NCI-H446 (cell line): ENCODE data around the gene CHMP5.

Experiments used
- DNase-seq, 2 experiments: peaks; one replicate each; lab custom pipeline; 2025; lab: John Stamatoyannopoulos, UW

Gene CHMP5

DNA sequence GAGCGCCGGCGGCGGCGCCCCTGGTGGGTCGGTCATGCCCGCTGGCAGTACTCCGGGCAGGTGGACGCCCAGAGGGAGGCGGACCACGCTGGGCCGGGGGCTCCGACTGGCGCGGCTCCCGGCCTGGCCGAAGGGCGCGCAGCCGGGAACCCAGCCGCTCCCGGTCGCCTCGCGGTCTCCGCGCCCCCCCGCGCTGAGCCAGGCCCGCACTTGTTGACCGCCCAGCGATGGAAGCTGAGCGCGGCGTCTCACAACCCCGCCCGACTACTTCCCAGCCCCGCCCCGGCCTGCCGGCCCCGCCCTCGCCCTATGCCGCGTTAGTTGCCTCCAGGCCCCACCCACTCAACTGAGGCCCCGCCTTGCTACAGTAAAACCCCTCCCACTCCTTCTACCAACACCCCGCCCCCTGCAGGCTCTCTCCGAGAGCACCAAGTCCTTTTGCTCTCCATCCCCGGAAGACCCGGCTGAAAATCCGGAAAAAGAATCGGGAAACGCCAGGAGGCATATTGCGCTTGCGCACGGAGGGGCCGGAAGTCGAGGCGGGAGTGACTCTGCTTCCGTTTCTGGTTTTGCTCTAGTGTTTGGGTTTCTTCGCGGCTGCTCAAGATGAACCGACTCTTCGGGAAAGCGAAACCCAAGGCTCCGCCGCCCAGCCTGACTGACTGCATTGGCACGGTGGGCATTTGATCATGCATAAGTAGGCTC is at the start of gene CHMP5, which contains the start of gene BAG1:
CHMP5 (plus strand) TSS at position 577 of the 705 bp plus-strand sequence; CDS start at position 607, 30 bp downstream.
BAG1 (minus strand) TSS at position 236 of the 705 bp plus-strand sequence.
- peak; percentile 99 to 100 for DNase-seq

DNA sequence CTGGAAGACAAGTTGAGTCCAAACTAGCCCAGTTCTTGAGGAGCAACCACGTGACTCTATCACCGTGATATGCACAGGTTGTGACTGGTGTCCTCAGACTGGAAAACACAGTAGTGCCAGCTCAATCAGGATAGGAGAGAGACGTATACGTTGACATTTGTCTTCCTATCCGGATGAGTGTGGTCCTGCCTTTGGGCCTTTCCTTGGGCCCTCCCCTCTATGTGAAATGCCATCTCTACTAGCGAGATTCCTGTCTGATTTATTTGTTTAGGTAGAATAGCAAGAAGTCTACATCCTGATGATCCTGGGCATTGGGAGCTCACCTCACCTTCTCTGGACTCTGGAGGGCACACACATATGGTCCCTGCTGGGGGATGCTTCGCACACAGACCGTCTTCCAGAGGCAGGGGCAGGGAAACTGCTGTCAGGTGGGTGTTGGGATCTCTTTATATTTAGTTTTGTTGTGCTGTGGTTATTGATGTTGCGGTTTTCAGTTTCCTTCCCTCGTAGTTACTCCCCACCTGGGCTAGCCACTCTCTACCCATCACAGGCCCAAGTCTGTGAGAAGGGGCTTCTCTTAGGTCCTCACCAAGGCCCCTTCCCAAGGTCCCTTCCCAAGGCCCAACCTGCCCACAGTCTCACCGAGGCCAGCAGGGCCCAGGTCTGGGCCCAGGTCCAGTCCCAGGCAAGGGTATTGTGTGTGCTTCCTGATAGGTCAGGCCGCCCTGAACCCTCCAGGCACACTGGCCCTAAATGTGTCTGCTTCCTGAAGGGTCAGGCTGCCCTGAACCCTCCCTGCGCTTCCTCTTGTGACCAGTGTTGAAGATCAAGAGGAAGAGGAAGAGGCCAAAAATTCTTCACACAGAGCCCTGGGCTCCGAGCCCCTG is 43.9 kb upstream of the CHMP5 start:
- DNase-seq = no peak

DNA sequence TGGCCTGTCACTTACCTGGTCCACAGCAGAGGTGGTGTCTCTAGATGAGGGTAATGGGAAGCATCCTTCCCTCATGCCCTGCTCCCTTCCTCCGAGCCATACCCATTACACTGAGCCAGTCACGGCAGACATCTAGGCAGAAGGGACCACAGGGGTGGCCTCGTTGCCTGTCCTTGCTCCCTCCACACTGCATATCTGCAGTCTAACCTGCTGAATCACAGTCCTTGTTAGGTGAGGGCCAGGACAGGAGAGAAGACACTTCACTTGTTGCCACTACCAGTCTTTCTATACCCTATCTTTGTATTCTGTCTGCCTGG is 43.3 kb upstream of the CHMP5 start:
- no peak for DNase-seq

DNA sequence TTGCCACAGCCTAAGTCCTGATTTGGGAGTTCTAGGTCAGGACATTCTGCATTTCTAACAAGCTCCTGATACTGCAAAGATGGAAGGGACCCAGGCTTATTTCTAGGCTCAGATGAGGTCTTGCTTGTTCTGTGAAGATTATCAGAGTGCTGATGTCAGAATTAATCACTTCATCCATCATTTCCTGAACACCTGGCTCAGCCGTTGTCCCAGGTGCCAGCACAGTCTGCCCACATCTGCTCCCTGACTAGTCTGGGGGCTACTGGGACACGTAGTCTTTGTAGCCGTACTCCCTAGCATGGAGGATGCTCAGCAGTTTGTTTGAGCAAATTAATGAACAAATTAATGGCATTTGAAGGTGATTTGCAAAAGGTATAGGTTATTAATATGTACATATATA is 42.8 kb upstream of the CHMP5 start:
- no peak for DNase-seq

DNA sequence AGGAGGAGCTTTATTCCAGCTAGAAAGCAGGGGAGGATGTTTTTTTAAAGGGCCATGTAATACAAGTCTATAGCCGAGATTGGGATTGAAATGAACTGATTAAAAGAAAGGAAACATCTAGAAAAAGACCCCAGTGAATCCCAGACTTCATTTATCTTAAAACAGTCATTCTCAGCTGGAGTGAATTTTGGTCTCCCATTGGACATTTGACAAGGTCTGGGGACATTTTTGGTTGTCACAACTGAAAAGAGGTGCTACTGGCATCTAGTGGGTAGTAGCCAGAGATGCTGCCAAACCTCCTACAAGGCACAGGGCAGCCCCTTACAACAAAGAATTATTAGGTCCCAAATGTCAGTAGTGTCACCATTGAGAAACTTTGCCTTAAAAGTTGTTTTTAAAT is 41.2 kb upstream of the CHMP5 start:
- DNase-seq = no peak

DNA sequence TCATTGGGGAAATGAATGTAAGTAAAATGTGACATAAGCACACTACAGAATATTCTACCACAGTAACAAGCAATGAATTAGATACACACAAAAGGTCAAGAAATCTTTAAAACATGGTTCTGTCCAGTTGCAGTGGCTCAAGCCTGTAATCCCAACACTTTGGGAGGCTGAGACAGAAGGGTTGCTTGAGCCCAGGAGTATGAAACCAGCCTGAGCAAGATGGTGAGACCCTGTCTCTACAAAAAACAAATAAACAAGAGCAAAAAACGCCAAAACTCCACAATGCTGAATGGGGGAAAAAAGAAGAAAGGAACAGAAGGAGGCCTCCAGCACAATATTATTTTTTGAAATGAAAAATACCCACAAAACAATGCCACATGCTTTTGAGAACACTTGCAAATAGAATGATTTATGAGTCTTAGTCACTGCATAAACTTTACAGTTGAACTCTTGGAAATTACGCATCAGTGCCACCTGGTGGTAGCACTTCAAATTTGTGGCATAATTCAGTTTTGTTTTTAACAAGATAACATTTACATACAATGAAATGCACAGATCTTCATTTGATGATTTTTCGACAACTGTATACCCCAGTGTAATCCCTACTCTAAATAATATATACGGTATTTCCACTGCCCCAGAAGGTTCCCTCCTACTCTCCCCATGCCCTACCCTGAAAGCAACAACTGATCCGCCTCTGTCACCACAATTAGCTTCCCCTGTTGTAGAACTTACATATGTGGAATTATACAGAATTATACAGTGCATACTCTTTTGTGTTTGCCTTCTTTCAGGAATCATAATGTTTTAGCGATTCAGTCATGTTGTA is 39.3 kb upstream of the CHMP5 start:
- DNase-seq = peak; percentile 61 to 80

DNA sequence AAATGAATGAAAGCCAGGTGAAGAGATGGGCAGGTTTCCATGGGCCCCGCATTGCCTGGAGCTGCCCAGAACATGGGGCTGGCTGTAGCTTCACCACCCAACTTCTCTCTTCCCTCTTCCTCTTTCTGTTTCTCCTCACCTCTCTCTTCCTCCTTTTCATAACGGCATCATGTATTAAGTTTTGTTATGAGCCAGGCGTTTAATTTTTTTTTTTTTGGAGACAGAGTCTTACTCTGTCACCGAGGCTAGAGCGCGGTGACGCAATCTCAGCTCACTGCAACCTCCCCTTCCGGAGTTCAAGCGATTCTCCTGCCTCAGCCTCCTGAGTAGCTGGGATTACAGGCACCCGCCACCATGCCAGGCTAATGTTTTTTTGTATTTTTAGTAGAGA is 37.8 kb upstream of the CHMP5 start:
- DNase-seq = no peak

DNA sequence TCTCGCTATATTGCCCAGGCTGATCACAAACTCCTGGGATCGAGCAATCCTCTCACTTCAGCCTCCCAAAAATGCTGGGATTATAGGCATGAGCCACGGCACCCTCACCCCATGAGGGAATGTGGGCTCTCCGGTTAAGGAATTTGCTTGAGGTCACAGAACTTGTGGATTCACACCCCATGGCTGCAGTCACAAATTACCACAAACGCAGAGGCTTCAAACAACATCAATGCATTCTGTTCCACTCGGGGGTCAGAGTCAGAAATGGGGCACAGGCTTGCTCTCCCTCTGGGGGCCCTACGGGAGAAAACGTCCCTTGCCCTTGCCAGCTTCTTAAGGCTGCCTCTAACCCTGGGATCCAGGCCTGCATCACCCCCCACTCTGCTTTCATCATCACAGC is 37.1 kb upstream of the CHMP5 start:
- no peak for DNase-seq

DNA sequence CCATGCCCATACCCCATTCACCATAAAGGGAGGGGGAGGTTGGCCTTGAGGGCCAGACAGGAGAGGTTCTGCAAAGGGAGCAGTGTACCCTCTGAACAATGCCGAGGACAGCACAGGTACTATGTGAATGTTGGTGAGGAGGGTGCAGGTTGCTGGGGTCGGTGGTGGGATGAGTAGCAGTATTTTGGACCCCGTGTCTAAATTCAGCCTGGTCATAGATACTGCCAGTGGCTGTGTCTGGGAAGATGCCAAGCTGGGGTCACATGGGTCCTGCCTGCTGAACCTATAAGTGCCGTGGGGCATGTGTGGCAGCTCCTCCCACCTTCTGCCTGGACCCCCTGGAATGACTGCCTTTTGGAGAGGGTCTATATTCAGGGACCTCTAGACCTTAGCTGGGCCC is 36.2 kb upstream of the CHMP5 start:
- no peak for DNase-seq

DNA sequence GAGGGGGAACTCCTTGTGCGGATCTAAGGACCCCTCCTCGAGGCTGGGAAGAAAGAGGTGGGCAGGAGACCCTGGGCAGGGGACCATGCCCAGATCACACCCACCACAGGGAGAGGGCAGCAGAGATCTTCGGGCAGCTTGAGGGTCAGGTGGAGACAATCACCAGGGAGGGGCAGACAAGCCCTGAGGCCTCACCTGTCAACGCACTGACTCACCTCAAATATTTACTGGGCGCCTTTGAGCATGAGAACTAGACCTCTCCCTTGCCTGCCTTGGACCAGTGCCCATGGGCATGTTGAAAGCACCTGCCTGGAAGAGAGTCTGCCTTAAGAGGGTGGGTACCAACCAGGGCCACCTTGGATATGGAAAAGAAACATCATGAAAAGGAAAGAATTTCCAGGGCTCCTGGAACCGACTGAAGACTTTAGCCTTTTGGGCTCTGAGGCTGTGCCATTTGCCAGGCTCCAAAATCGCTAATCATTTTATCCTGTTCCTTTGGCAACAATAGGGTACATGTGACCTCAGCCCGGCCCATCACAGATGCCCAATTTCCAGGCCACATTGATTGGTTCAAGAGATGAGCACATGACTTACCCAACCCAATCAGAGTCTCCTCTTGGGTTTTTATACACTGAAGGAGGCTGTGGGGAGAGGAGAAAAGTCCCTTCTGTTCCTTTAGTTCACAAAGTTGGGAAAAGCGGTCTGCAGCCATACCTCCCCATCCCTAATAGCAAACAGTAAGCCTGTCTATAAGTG is 35.3 kb upstream of the CHMP5 start:
- DNase-seq = peak in 1 of 2 experiments; percentile 47

DNA sequence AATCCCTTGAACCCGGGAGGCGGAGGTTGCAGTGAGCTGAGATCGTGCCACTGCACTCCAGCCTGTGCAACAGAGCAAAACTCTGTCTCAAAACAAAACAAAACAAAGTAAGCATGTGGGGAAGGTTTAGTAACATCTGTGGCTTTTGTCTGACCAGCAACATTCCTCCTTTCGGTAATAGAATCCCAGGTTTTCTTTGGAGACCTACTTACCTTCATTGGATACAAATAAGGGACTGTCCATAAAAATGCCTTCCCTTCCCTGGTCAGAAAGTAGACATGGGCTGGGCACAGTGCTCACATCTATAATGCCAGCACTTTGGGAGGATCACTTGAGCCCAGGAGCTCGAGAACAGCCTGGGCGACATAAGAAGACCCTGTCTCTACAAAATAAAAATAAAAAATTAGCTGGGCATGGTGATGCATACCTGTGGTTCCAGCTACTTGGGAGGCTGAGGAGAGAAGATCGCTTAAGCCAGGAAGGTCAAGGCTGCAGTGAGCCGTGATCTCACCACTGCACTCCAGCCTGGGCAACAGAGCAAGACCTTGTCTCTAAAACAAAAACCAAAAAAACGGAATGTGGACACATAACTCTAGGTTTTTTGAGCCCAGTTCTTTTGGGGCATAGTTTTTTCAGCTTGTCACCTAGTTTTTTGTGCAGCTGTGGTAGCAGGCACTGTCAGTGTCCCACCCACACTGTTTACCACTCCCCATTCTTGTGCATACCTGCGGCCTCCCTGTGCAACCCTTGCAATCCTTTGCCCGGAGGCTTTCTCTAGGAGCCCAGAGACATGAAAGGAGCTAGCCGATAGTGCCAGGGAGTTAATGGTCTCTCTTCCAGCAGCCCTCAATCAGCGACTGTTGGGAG is 33.9 kb upstream of the CHMP5 start:
- no peak for DNase-seq

DNA sequence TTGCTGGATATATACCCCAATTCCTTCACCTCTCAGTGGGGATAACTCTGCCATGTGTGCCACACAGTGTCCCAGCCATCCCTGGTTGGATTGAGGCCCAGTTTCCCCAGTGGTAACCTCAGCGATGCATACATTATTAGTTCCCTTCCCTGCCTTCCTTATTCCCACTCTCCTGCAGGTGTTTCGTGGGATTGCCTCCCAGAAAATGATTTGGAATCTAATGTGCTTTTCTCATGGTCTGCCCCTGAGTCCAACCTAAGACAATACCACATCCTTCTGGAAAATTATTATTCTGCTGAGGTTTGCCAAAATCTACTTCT is 33.3 kb upstream of the CHMP5 start:
- no peak for DNase-seq

DNA sequence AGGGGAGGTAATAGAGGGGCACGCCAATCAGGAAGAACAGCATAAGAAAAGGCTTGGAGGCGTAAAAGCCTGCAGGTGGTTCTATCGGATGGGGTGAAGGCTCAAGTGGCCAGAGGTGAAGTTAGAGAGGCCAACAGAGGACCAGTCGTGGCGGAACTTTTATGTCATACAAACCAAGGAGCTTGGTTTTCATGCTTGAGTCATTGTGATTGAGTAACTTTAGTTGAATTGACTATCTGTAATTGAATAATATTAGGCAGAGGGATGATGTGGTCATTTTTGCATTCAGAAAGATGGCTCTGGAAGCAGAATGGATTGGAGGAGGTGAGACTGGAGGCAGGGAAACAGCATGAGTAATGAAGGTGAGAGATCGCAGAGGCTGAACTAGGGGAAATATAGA is 32.0 kb upstream of the CHMP5 start:
- DNase-seq = no peak

DNA sequence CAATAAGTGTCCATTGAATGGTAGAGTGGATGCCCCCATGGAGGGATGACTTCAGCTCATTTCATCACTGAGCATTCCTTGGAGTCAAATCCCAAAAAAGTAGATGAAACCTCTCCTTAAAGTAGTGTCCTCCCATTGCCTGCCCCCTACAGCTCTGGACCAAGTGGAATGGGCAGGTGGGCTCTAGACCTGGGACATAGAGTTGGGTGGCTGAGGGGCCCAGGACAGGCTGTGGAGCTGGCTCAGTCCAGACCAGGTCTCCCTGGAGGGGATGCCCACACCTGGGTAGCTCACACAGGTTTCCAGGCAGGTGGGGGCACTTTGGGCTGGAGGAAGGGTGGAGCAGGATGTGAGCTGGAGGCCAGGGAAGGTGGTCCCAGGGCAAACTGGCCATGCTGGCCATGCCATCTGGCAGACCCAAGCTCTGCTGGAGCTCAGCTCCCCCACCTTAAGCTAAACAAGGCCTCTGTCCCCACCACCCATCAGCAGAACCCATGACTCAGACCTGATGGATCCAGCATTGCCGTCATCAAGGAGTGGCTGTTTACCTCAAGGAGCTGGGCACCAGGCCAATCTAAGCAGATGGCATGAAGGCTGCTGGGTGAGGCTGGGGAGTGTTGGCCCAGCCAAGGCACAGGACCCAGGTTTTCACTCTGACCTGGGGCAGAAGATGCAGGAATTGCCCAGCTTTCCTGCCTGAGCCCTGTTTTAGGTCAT is 31.1 kb upstream of the CHMP5 start:
- peak; percentile 36 to 86 for DNase-seq

DNA sequence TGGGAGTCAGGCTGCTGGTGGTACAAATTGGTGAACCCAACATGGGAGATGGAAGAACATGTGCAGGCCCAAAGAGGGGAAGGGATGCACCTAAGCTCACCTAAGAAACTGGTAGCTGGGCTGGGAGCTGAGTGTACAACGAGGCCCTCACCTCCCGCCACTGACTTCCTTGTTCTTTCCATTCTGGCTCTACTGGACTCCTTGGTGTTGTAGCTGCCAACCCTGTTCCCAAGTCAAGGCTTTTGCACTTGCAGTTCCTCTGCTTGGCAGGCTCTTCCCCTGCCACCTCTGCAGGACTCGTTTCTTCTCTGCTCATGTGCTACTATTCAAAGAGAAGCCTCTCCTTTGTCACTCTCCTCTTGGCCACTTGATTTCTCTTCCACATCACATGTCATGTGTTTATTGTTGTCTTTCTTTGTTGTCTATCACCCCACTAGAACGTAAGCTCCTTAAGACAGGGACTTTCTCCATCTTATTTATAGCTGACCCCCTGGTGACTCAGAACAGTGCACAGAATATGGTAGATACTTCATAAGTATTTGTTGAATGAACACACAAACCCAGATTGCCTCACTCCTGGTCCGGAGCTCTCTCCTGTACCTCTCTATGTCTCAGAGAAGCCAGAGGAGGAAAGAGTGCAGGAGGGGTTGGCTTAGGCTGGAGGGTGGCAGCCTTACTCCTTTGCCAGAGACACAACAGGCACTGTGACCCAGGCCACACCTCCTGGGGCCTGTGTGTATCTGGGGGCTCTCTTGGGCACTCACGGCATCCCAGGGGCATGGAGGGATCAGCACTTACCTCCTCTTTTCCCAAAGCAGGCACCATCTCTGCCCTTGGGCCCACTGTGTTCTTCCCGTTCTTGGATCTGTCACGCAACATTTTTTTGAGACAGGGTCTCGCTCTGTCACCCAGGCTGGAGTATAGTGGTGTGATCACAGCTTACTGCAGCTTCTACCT is 30.1 kb upstream of the CHMP5 start:
- no peak for DNase-seq

DNA sequence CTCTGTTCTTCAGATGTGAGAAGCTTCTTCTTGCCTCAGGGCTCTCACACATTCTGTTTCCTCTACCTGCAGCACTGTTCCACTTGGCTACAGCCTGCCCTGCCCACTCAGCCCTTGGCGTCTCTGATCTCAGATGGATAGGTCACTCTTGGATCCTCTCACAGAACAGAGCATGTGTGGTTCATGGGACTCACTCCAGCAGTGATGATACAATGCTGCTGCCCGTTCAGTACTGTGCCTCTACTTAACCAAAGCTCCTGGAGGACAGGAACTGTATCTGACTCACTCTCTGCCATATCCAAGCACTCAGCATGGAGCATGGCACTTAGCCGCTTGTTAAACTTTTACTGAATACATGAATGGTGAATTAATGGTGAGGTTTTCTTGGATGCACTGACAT is 28.3 kb upstream of the CHMP5 start:
- DNase-seq = no peak

DNA sequence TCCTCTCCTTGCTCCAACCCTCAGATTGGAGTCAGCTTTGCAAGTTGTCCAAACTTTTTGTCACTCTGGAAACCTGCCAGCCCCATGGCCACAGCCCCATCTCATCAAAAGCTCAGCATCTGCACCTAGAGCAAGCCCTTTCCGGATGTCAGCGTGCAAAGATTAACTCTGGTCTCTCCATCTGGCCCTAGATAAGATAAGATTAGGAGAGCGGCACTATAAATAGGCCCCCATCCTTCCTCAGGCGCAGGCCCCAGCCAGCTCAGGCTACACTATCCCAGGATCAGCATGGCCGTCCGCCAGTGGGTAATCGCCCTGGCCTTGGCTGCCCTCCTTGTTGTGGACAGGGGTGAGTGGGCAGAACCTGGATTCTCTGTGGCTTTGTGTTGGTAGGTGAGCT is 24.9 kb upstream of the CHMP5 start, which contains the start of gene SPINK4:
SPINK4 (plus strand) TSS at position 247 of the 400 bp plus-strand sequence; CDS start at position 289, 42 bp downstream.
- no peak for DNase-seq

DNA sequence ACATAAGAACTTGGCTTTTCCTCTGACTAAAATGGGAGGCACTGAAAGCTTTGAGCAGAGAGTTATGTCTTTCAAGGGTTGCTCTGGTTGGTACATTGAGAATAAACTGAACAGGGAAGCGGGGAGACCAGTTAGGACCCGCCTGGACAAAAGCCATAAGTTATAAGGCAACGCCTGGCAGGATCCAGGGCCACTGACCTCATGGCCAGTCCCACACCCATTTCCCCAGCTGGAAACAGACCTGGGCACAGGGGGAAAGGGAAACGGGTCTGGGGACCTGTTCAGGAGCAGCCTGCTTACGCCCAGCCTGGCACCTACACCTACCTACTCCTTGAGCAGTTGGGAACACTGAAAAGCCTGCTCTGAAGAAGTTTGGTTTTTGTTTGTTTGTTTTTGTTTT is 23.6 kb upstream of the CHMP5 start:
- no peak for DNase-seq

DNA sequence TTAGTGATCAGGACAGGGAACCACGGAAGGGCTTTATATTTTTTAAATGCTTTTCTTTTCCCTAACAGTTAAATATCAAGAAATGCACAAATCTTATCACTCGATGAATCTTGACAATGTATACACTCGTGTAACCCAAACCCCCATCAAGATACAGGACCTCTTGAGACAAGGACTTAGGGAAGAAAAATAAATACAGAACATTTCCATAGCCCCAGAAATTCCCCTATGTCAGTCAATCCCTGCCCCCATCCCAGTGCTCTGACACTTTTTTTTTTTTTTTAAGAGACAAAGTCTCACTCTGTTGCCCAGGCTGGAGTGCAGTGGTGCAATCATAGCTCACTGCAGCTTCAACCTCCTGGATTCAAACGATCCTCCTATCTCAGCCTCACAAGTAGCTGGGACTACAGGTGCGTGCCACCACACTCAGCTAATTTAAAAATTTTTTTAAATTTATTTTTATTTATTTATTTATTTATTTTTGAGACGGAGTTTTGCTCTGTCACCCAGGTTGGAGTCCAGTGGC is 22.2 kb upstream of the CHMP5 start:
- DNase-seq = no peak
